HL-60/S4 (cell line): ENCODE measurements around the gene SEMA3B.
"Not testable (repeated sequence)": the region's sequence is repeated elsewhere in the genome, so short reads cannot be mapped to it uniquely, and the experiment has no call there.

Experiments used
- in situ Hi-C: fragments of 300-500 bp; cut with MboI; formaldehyde crosslinking; loops from 2 replicates; pipeline ENCODE4 v1.14.3; 2022; ENCODE audit warnings: low sequenced_read_pairs

Gene SEMA3B

GRCh38 chr3:50271314-50271936, 2.5 kb downstream of the SEMA3B start:
- in situ Hi-C loops: no loop called here

DNA sequence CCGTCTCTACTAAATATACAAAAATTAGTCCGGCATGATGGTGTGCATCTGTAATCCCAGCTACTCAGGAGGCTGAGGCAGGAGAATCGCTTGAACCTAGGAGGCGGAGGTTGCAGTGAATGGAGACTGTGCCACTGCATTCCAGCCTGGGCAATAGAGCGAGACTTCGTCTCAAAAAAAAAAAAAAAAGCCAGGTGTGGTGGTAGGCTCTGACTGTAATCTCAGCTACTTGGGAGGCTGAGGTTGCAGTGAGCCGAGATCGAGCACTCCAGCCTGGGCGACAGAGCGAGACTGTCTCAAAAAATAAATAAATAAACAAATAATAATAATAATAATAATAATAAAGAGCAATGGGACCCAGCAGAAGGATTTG, 3.6 kb downstream of the SEMA3B start:
- in situ Hi-C loops: not testable (repeated sequence)

DNA sequence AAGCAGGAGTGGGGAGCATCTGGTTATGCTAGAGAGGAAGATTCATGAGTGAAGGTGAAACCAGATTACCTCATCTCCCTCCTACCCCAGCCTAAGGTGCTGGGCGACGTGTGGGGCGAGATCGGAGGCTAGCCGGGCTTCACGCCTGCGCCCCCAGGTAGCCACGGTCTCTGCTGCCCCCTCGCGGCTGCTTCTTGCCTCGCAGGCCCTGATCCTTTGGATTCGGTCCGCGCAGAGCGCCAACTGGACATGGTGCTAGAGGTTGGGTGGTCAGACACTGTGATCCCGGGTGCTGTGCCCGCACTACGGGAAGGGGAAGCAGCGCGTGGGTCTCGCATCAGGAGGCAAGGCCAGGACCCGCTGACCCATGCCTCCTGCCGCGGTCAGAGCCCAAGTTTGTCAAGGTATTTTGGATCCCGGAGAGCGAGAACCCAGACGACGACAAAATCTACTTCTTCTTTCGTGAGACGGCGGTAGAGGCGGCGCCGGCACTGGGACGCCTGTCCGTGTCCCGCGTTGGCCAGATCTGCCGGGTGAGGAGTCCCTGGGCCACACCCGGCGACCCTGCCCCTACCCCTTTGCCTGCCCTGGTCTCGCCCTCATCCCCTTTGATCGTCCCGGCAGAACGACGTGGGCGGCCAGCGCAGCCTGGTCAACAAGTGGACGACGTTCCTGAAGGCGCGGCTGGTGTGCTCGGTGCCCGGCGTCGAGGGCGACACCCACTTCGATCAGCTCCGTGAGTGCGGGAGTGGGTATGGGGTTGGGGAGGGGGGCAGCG, 4.2 kb downstream of the SEMA3B start:
- in situ Hi-C loops: no loop called here

DNA sequence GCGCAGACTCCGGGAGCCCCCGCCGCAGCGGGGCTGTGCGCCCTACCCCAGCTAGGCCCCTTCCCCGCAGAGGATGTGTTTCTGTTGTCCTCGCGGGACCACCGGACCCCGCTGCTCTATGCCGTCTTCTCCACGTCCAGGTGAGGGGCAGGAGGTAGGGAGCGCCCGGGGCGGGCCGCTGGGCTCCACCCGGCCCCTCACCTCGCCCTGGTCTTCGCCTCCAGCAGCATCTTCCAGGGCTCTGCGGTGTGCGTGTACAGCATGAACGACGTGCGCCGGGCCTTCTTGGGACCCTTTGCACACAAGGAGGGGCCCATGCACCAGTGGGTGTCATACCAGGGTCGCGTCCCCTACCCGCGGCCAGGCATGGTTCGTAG, 4.7 kb downstream of the SEMA3B start:
- in situ Hi-C loops: no loop called here

DNA sequence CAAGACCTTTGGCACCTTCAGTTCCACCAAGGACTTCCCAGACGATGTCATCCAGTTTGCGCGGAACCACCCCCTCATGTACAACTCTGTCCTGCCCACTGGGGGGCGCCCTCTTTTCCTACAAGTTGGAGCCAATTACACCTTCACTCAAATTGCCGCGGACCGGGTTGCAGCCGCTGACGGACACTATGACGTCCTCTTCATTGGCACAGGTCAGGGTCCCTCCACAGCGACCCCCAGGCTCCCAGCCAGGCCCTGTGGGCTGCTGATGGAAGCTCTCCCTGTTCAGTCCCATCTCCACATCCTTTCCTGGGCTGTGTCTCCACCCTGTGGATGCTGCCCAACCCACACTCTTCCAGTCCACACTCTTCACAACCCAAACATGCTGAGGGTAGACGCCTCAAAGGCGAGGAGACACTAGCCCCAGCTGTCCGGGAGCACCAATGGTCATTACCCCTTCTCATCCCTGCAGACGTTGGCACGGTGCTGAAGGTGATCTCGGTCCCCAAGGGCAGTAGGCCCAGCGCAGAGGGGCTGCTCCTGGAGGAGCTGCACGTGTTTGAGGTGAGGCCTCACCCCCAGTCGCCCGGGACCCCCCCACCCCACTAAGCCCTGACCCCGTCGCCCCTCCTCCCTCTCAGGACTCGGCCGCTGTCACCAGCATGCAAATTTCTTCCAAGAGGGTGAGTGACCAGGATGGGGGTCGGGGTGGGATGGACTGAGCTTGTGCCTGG, 5.6 kb downstream of the SEMA3B start:
- in situ Hi-C loops: no loop called here

DNA sequence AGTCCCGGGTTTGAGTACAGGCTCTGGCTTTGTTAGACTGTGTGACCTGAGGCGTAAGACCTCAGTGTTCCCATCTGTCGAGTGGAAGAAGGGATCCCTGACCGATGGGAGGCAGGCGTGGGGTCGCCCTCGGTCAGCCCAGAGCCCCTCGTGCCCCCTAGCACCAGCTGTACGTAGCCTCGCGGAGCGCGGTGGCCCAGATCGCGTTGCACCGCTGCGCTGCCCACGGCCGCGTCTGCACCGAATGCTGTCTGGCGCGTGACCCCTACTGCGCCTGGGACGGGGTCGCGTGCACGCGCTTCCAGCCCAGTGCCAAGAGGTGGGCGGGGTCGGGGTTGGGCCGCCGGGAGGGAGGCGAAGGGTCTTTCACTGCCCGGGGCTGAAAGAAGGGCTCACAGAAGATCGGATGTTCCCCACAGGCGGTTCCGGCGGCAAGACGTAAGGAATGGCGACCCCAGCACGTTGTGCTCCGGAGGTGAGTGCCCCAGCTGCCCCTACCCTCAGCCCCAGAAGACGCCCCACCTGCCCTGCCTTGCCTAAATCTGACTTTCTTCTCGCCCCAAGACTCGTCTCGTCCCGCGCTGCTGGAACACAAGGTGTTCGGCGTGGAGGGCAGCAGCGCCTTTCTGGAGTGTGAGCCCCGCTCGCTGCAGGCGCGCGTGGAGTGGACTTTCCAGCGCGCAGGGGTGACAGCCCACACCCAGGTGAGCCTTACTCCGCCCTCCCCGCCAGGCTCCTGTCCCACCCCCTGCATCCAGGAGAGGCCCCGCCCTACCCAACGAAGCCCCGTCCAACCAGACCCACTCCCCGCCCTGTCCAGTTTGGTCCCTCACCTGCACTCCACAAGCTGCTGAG, 6.4 kb downstream of the SEMA3B start:
- in situ Hi-C loops: no loop called here

GRCh38 chr3:50275996-50276761, 7.2 kb downstream of the SEMA3B start:
- in situ Hi-C loops: no loop called here

DNA sequence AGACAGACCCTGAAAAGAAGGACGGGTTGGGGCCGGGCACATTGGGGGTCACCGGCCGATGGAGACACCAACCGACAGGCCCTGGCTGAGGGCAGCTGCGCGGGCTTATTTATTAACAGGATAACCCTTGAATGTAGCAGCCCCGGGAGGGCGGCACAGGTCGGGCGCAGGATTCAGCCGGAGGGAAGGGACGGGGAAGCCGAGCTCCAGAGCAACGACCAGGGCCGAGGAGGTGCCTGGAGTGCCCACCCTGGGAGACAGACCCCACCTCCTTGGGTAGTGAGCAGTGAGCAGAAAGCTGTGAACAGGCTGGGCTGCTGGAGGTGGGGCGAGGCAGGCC, 7.8 kb downstream of the SEMA3B start:
- in situ Hi-C loops: no loop called here

DNA sequence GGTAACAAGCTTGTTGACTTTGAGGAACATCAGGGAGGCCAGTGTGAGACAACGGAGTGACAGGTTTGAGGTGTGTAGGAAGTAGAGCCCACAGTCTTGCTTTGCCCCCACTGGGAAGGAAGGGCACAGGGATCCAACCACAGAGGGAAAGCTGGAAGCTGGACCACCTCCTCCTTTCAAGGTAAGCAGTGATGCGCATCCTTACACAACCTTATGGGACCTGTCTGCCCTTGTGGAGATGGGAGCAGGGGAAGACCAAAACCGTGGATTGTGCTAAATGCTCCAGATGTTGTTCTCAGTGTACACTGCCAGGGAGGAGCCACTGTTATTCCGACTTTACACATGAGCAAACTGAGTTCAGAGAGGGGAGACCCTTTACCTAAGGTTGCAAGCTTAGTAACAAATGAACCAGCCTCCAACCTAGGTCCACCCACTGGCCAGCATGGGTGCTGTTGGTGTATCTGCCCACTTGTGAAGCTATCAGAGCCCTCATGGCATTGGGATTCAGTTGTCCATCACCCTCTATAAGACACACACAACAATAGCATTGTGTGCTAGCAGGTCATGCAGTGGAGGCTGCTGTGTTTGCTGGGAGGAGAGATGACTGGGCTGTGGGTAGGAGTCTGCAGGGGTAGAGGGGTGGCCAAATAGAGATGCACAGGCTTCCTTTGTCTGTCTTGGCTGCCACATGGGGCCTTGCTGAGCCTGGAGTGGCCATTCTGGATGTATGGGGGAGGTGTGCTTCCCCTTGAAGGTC, 9.4 kb downstream of the SEMA3B start:
- in situ Hi-C loops: no loop called here

DNA sequence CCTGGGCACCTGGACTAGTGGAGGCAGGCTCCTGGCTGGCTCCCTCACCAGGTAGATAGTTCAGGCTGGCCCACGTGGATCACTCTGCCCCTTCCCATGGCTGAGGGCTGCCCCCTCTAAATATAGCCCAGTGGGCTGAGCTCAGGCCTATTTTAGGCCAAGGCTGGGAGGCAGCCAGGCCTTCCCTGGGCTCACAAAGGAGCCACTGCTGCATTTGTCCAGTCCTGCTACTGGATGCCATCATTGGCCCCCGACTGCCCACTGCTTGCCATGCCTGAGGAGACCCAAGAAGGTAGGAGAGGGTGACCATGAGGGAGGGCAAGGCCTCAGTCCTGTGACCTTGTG, 9.9 kb downstream of the SEMA3B start, which contains the start of gene LSMEM2:
Gene LSMEM2 (plus strand): TSS at position 208 of the 345 bp plus-strand sequence. CDS start 27 bp downstream, at position 235.
- in situ Hi-C loops: no loop called here

DNA sequence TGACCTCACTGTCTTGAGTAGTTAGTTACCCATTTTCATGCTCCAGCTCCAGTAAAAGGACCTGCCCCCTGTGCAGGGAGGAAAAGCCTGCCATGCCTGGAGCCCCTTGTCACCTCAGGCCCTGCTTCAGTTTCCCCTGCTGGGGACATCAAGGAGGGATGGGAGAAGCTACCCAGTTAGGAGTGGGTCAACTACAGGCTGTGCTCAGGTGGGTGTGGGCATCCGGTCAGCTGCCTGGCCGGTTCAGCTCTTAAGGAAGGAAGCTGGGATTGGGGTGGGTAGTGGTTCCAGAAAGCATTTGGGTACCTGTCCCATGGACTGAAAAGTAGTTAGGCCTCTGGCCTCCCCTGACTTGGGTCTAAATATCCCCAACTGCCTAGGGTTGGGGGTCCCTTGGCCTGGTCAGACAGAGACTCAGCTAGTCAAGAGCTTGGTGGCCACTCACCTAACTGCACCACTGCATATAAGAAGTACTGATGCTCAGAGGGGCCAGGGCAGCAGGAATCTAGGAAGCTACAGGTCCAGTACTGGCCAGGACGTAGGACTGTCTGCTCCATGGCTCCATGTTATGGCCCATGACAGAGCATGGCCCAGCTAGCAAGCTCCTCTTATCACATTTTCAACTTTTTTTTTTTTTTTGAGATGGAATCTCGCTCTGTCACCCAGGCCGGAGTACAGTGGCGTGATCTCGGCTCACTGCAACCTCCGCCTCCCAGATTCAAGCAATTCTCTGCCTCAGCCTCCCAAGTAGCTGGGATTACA, 10.5 kb downstream of the SEMA3B start:
- in situ Hi-C loops: no loop called here

DNA sequence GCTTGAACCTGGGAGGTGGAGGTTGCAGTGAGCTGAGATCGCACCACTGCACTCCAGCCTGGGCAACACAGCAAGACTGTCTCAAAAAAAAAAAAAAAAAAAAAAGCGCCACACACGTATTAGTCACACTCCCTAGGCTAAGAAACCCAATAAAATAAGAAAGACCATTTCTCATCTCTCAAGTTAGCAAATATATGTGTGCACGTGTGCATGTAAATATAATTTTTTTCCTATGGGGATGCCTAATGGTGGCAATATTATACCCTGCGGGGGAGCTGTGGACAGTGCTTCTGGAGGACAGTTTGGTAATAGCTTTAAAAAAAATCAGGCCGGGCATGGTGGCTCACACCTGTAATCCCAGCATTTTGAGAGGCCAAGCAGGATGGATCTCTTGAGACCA, 15.2 kb downstream of the SEMA3B start:
- in situ Hi-C loops: not testable (repeated sequence)

GRCh38 chr3:50286322-50287227, 17.6 kb downstream of the SEMA3B start:
- in situ Hi-C loops: no loop called here

DNA sequence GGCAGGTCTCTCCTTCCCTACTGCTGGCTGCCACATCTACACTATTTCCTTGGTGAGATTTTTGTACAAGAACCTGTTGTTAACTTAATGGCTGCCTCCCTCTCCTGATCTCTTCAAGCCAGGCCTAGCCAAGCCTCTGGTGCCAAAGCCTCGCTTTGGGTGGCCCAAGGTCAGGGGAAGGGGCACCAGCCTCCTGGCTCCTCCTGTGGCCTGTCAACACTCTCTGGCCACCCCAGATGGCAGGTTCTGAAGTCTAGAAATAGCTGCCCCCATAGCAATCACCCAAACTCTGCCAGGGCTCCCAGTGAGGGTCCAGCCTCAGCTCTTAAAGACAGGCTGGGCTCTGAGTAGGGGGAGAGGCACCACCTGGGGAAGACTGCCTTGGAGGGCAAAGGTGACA, 18.3 kb downstream of the SEMA3B start:
- in situ Hi-C loops: no loop called here

DNA sequence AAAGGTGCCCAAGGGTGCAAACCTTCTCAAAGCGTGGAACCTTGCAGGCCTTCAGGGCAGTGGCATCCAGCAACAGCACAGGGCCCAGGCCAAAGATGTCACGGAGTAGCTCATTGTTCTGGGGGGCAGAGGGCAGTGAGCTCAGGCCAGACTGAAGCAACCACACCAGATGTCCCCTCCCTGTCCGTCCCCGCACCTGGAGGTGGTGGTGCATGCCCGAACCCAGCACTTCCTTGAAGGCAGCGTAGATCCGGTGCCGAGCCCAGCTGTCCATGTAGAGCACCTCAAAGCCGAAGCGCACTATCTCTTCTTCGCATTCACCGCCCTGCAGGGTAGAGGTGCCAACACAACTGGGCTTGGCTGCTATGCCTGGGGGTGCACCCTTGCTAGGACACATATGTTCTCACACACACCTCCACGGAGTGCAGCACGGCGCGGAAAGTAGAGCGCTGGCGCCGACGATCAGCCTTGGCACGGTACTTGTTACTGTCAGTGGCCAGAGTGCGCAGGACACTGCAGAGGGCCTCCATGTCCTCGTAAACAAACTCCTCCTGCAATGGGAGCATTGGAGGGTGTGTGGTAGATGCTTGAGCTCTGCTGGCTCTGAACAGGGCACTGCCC, 19.6 kb downstream of the SEMA3B start:
- in situ Hi-C loops: no loop called here

DNA sequence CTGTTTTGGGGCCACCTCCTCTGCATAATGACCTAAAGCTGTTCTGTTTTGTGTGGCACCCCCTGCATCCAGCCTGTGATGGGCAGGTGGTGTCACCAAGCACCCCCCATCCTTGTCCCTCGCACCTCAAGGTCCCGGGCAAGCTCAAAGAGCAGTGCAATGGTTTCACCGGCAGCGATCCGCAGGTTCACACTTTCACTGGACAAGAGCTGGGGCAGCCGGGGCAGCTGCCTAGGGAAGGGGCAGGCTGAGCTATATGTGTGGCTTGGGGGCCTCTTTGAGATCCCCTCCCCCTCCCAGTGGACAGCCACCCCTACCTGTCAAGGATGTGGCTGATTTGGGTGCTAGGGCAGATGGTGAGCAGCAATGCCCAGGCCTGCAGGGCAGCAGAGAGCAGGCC, 20.2 kb downstream of the SEMA3B start:
- in situ Hi-C loops: no loop called here

DNA sequence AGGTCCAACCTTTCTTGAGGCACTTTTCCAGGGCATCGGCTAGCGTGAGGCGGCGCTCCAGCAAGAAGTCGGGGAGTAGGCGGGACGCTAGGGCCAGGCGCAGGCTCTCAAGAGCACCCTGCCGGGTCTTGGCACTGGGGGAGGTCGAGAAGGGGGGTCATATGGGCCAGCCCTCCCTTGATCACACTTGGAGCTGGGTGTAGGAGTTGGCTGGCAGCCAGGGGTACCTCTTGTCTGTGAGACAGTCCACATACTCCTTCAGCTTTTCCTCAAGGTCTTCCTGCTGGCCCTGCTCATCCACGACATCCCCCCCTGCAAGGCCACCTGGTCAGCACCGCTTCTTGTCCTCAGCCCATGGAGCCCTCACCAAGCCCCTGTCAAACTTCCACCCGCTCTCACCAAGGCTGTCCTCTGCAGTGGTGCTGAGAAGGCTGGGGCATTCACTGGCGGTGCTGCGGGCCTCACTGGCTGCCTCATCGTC, 21.3 kb downstream of the SEMA3B start:
- in situ Hi-C loops: no loop called here
